Skin of body (tissue), 2 donors: ENCODE data around the gene CMSS1. TPM values are rescaled to one million over a fixed set of nuclear protein-coding genes. Genes with fewer than 3 reads are reported as not detected.

ENCODE experiments used
- DNase-seq: peaks from one replicate; lab custom pipeline; 2025; lab: John Stamatoyannopoulos, UW
- total RNA-seq: library from RNA; depleted of rRNA; stranded (reverse); fragments of >200 nt; gene quantifications from one replicate; pipeline ENCODE4 v1.2.3, GENCODE V29; 2014

Gene CMSS1
- total RNA-seq, 1 donor from 2014 or later = 12.9 TPM

DNA sequence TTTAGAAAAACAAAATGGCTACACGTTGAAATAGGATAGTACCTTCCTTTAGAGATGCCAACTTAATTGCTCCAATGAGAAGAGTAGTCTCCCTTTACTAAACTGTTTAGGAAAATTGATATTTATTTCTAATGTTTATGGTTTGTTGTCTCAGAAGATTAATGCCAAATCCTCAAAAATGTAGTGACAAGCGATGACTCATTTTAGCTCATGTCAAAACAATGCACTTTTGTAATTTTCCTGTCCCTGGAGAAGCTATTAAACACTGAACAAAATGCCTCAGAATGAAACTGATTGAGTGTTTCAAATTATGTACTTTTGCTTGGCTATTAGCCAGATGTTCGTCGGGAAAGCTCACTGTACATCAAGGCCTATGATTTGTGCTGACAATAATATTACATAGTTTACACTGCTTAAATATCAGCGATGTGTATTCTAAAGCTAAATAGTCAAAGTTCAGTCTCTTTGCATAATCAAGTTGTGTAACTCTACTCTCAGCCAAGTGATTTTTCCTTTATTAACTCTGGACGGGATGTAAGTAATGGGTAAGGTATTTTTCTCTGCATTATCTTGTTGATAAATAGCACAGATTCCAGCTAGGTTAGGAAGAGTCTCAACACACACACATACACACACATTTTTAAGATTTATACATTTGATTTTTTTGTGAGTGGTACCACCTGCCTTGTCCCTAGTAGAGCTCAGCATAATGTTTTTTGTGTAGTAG lies 83.7 kb downstream of the CMSS1 start:
- peak; percentile 98 for DNase-seq

DNA sequence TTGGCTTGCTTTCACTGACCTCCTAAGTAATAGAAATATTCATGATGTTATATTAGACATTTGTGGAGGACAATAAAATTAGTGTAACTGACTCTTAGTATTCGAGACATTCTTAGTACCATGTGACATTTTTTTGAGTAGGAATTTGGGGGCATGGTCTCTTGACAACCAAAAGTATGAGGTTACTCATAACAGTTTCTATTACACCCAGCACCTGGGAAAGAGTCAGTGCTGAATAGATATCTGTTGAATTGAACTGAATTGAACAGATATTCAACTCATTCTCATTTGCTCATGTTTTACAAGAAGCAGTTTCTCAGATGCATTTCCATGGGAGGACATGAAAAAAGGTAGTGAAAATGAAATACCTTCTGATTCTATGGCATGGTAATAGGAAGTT lies 84.4 kb downstream of the CMSS1 start:
- peak; percentile 65 for DNase-seq

DNA sequence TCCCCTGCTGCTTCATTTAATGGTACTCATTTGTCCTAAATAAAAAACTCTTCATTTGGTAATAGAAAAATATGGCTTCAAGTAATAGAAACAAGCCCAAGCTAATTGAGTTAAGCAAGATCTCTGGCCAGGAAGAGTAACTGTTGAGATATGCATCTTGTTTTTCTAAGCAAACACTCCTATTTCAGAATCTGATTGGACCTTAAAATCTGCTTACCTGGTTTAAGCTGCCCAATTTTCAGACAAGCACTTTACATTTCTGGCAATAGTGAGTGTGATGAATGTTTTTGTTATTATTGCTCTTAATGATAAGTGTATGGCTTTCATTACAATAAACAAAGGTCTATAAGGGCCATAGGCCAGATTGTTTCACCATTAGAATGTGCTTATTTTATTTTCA lies 86.2 kb downstream of the CMSS1 start:
- no peak for DNase-seq

DNA sequence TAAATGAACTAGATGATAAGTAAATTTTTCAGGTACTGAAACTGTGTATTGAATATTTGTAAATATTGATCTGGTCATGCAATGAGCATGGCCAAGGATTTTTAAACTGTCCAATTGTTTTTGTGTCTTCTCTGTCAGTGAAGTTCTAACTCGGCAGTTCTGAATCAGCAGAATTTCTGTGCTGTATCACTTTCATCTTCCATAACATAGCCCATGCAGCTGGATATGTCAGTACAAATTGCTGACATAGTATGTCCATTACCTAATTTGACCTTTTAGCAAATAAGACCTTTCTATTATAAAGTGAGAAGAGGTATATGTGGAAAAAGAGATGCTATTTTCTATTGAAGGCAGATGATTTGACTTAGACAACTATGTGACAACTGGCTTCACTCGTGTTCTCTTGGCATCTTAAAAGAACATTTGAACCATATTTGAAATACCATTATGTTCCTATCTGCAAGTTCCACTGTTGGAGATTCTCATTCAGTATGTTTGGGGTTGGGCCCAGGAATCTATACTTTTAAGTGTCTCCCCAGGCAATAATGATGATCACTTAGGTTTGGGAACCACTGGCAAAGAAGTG lies 90.4 kb downstream of the CMSS1 start:
- no peak for DNase-seq

DNA sequence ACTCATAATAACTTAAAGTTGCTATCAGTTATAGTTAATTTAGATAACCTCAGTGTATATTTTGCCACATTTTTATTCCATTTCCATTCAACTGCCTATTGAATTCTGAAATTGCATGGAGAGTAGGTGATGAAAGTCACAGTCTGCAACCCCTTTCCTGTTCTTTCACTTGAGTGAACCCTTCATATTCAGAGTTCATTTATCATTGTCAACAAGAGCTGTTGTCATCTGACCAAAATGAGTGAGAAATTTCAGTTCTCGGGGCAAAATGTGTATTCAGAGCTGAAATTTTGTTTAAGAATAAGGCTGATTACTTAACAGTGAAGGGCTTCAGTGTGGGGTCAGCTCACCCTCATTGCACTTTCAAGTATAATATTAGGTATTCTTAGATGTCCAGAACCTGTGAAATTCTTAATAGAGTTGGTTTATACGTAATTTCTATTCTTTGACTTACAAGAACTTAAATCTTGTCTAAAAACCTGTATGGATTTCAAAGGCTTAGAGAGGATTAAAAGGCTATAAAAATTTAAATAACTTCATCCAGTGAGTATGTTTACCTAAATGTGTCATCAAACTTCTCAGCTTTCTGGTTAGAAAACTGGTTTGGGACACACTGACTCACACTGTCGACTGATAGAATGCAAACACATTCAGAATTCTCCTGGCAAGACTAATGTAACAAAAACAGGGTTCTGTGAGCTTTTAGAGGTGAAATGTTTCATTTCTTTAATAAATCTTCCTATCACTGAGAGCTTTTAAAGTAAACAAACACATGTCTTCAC lies 92.2 kb downstream of the CMSS1 start:
- no peak for DNase-seq

DNA sequence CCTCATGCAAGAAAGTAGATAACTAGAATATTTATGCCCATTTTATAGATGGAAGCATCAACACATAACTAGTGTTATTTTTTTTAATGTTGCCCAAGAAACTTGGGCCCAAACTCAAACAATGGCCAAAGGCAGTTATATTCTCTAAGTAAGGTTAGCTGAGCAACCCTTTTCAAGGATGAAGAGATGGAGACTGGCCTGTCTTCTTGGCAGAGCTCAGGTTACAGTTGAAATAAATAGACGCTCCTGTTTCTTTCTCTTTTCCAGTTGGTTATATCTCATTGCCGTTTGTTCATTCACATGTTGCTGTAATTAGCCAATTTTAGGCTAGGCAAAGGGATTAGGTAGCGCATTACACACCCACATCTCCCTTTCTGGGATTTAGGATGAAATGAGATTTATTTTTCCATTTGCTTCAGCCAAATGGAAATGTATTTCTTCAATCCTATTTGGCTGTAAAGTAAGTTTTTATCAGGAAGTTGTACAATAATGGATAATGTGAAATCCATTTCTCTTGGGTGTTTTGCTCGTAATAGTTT lies 93.2 kb downstream of the CMSS1 start:
- peak; percentile 61 for DNase-seq

DNA sequence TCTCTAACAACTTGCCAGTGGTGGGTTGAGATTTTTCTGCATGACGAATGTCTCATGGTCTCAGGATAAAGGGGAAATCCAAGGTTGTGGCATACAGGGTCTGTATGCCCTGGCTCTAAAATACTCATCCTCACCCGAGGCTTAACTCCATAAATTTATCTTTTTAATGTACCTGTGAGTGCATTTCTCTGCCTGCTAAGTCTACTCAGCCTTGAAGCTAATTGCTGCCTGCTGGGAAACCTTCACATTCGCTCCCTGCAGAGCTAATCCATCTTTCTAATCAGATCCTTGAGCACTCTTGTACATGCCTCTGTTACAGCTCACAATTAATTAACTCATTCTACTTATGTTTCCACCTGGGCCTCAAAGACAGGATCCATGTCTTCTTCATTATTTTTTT lies 93.8 kb downstream of the CMSS1 start:
- DNase-seq = no peak

DNA sequence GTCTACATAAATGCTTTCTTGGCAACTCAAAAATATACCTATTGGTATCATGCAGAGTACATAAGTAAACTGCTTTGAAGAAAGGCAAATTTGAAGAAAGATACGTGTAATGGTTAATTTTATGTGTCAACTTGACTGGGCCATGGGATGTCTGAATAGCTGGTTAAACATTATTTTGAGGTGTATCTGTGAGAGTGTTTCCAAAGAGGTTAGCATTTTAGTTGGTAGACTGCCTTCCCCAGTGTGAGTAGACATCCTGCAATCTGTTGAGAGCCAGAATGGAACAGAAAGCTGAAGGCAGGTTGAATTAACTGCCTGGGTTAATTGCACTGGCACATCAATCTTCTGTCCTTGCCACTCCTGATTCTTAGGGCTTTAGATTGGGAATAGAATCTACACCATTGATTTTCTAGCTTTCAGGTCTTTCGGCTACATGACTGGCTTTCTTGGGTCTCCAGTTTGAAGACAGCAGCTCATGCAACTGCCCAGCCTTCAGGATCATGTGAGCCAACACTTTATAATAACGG lies 98.3 kb downstream of the CMSS1 start:
- no peak for DNase-seq

DNA sequence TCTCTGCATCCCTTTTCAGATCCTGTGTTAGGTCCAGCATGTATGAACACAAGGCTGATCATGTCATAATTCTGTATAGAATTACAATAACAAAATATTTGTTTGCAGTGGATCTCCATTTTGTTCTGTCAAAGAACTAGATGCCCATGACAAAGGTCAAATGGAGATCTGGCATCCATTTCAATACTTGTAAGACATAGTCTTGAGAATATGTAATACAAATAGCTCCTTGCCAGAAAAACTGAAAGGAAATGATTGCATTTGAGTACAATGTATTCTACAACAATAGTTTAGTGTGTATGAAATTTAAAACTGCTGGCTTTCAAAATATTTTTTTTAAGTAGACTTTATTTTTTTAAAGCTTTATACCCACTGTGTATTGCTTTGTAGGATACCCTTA lies 101.1 kb downstream of the CMSS1 start:
- peak; percentile 87 for DNase-seq

DNA sequence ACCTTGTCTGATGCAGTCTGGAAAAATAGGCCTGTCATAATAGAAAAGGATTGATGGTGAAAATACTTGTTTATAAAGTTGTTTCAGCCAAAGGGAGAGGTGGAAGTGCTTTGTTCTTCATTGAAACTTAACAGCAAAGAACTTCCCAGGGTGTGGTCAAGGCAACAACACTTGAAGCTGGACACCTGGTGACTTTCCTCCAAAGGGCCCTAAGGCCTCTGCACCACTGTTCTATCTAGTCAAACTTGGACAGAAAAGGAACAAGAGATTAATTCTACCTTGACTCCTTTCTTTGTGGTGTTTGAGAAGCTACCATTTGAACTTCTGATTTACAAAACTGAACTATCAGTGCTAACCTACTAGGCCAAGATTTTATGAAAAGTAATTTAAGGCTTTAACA lies 102.0 kb downstream of the CMSS1 start:
- DNase-seq = no peak

DNA sequence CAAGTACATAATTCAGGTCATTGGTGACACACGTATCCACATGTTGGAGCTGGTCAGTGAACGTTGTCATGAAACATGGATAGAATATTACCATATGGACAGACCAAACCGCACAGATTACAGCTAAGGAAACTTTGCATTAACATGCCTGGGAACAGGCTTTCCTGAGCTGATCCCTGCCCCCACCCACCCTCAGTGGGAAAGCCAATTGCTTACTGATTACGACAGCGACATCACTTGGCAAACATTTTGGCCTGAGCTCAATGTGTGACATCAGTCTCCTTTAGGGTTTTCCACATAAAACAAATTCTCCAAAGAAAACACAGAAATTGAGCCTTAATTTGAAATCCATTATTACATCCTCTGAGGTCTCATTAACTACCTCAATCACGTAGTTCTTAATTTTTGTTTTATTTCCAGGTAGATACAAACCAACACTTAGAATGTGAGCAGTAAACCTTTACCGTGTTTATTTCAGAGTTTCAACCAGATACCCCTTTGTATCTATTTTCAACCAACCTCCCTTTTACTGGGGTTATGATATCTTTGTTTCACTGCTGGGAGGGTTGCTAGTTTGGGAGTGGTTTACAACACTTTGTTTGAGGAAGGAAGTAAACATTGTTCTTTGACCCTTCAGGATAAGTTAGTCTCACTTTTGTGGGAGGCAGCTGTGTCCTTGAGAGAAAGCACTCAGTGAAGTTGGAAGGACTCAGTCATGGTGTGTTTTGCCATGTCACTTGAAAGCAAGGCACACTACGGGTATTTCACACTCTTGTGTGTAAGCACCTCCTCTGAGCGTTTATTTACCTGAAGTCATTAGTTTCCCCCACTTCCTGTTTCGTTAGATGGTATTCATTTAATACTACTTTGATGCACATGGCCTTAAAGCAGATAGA lies 103.1 kb downstream of the CMSS1 start:
- DNase-seq = peak; percentile 96

DNA sequence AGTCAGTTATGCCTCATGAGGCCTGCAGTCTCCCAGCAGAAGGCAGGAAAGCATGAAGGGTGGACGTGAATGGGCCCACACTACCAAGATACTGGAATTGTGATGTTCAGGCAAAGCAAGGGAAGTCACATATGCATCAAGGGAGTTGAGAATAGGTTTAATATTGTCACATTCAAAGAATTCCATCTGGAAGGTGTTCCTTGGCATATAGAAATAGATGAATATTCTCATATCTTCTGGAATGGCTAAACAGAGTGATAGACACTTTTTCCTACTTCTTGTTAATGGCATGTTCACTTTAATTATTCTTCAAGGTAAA lies 103.7 kb downstream of the CMSS1 start:
- no peak for DNase-seq

DNA sequence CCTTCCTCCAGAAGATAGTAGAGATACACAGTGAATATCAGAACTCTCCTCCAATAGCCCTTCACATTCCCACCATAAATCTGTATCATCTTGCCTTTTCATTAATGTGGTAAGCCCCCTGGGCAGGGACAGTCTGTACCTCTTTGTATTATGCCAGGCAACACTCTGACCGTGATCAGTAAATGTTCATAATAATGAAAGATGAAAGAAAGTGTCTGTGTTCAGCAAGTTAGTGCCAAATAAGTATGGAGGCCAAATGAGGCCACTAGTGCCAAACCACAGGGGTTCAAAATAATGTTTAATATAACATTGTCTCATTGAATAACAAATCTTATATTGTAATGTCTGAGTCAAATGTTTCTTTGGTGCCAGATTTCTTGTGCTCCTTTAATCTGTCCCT lies 104.3 kb downstream of the CMSS1 start:
- no peak for DNase-seq

DNA sequence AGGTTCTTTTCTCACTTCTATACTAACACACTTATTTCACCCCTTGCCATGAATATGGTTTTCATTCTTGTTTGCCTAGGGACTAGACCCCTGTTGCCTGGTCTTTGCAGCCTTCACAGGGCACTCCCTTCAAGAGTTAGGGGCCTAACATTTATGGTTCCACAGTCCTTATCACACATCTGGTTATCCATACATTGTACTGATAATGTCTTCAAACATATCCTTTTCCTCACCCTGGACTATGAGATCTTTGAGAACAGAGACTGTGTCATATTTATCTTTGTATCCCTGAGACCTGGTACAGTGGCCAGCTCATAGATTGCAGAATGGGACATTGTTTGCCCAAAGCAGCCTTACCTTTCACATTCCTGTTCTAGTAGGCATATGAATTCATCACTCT lies 106.2 kb downstream of the CMSS1 start:
- DNase-seq = no peak

DNA sequence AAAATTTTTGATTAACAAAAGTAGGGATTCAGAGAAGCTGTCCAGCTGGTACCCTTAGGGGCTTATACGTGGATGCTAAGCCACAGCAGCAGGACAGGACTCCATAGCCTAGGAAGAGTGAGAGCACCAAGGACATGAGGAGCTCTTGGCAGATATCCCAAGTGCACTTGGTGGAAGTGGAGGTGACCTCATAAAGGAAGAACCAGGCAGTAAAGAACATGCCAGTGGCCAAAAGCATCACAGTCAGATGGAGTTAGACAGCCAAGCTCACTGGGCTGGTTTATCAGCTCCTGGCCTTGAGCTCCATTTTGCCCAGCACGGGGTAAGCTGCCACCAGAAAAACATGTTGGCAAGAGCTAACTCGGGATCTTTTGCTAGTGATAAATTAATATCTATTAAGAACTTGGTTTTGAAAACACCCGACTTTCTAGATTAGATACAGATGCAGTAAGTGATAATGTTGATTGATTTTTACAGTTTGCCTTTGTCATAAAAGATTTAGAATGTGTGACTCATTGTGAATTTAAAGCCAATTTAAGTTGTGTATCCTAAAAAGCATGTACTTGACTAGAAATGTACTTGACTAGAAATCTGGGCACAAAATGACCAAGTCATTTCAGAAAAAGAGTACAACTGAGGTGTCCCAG lies 108.0 kb downstream of the CMSS1 start:
- peak; percentile 76 for DNase-seq

DNA sequence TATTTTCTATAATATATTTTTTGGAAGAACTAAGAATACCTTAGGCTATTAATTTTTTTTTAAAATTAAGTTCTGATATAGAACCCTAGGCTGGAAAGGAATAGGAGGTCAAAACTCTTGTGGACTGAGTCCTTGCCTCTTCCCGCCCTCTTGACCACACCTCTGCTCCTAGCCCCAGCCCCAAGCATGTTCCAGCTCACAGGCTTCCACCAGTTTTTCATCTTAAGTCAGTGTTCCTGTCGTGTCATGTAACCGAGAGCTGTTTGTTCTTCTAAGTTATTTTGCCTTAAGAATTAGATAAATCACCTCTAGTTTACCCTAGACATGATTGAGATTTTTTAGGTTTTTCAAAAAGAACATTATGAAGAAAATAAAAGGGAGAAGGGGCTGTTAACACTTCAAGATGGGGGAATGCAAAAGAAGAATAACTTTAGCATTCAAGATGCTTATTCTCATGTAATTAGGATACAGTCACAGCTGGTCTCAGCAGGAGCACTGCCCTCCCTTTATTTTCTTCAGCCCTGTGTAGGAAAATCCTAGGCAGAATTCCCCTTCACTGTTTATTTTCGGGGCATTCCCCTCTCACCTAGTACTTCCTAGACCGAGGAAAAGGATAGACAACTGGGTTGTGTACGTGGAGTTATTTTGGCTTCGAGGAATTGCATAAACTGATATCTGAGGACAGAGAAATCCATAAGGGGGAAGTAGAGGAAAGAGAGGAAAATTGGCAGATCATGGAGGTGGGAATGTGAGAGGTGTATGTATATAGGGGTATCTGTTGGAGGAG lies 110.2 kb downstream of the CMSS1 start:
- no peak for DNase-seq

DNA sequence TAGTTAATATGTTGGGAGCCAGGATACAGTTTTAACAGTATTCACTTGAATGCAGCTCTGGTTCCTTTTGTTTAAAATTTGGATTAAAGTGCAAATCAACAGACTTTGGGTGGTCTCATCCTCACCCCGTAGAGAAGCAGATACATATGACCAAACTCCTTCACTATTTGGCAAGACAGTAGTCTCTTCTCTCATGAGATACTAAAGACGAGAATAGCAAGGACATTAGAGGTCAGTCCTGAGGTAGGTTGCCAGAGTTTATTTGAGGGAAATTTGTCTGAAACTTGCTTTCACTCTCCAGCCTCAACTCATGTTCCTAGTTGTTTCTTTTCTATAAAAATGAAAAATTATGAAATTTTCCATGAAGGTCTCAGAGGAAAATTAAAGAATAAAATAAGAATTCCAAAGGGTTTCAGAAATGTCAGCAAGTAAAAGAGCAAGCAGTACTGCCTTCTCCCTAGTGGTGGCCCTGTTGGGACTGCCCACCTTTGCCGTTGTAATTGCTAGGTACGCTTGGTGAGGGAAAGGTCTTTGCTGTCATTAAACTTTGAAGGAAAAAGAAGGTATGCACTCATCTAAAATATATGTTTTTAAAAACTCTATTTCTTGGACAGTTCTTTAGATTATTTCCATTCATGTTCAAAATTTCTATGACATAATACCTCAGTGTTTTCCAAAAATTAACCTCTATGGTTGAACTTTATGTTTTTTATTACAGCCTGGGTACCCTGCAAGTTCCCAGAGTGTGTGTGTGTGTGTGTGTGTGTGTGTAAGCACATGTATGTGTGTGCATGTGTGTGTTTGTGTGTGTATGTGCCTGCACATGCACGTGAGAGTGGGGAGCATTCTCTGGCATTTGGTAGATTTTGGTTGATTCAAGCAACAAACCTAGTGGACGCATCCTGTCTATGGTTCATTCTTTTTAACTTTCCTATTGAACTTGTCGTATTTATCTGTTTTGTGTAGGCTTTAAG lies 111.4 kb downstream of the CMSS1 start:
- DNase-seq = peak; percentile 68

DNA sequence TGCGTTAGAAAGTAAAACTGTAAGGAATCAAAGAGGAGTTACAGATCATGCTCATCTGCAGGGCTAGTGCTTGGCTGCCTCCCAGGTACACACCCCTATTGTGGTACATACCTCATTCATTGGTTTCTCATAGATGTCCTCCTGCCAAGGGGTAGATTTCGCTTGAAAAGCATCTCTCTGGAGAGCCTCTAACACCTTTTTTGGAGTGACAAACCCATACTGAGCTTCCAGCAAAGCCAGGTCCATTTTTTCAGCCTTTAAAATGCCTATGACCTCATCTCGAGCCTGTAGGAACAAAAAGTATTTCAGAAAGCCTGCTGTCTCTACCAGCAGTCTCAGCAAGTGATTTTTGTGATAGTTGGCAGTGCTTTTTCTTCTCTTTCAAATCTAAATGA lies 112.1 kb downstream of the CMSS1 start:
- DNase-seq = peak; percentile 85

DNA sequence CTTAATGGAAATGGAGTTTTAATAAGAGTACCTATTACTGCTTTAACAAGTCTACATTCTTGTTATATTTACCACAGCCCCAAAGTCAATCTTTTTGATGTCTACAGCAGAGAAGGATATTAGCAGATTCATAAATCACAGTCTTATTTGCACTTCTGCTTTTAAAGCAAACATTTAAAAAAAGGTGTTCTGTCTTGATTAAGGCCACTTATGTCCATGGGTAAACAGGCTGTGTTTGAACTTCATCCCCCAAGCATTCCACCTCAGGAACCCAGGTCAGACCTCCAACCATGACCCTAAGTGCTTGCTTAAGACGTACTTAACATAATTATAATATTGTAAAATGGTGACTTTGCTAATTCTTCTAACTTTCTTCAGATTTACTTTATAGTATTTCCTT lies 113.4 kb downstream of the CMSS1 start:
- DNase-seq = no peak
